Heart right ventricle (tissue), 16 donors: ENCODE data around the gene CAMTA2. TPM values are rescaled to one million over a fixed set of nuclear protein-coding genes. Genes with fewer than 3 reads are reported as not detected.

ENCODE experiments used
- ATAC-seq, 8 donors: fragments of 200-7000 bp; cut with Tn5 transposase; one replicate each; pipeline ENCODE4 v1.9.1; 2020; ENCODE audit warnings: mild to moderate bottlenecking in 8 of 8, moderate library complexity in 8 of 8, moderate number of reproducible peaks in 1 of 8
- DNase-seq, 2 donors: peaks; one replicate each; pipeline ENCODE4 v3.0.0-alpha.2; 2020
- H3K27ac ChIP-seq, 10 donors: fragments of 200-600 bp; sonication (generic) in 2 of 10; one replicate each; pipeline versions ENCODE4 v1.5.0 to v1.8.0; 2020 to 2022; ENCODE audit warnings: mild to moderate bottlenecking in 3 of 10
- H3K27me3 ChIP-seq, 7 donors: fragments of 200-600 bp; one replicate each; pipeline ENCODE4 v1.8.0; 2021 to 2022; ENCODE audit warnings: mild to moderate bottlenecking in 2 of 7
- H3K36me3 ChIP-seq, 9 donors: fragments of 200-600 bp; sonication (generic) in 1 of 9; one replicate each; pipeline versions ENCODE4 v1.5.0 to v1.8.0; 2020 to 2022; ENCODE audit warnings: mild to moderate bottlenecking in 2 of 9
- H3K4me1 ChIP-seq, 9 donors: fragments of 200-600 bp; sonication (generic) in 1 of 9; one replicate each; pipeline versions ENCODE4 v1.5.0 to v1.8.0; 2020 to 2022; ENCODE audit warnings: mild to moderate bottlenecking in 4 of 9
- H3K4me3 ChIP-seq, 10 donors: fragments of 200-600 bp; sonication (generic) in 2 of 10; one replicate each; pipeline versions ENCODE4 v1.5.0 to v1.8.0; 2020 to 2022; ENCODE audit warnings: mild to moderate bottlenecking in 7 of 10, moderate library complexity in 2 of 10
- H3K9me3 ChIP-seq, 11 donors: fragments of 200-600 bp in 10 of 11; sonication (generic) in 2 of 11; one replicate each; pipeline versions ENCODE4 v1.5.0 to v1.8.0; 2013 to 2022; ENCODE audit warnings: mild to moderate bottlenecking in 2 of 11, control low read depth in 1 of 11, moderate library complexity in 1 of 11
- CTCF ChIP-seq, 9 donors: fragments of 200-600 bp; sonication (generic) in 2 of 9; IDR thresholded peaks; one replicate each; pipeline versions ENCODE4 v1.5.0 to v1.8.0; 2021 to 2022; ENCODE audit warnings: antibody characterized with exemption in 9 of 9, mild to moderate bottlenecking in 5 of 9, moderate library complexity in 1 of 9
- WGBS, 2 donors: extraction: QIAGEN DNeasy Blood & Tissue Kit; methylation state at CpG; one replicate each; pipeline ENCODE4 v1.1.7; 2013; ENCODE audit warnings: inconsistent platforms in 1 of 2; 5-methylcytosine and 5-hydroxymethylcytosine counted together
- intact Hi-C, 10 donors: fragments of 100-400 bp; cut with DNase I; formaldehyde crosslinking; loops; one replicate each; pipeline versions ENCODE4 v1.11.1 to v1.14.2; 2022
- polyA plus RNA-seq, 2 donors: library from polyadenylated mRNA; stranded (reverse); fragments of 200-250 nt; gene quantifications; one replicate each; pipeline ENCODE4 v1.2.3, GENCODE V29; 2013
- total RNA-seq, 10 donors: library from RNA; stranded (reverse); fragmentation: NEBNext Ultra II Directional in 3 of 10; extraction: Animal tissue kit (Norgen Biotek cat#: 25700) in 3 of 10; gene quantifications; one replicate each; pipeline versions ENCODE4 v1.2.1 to v1.2.4, GENCODE V29; 2021 to 2023
- donor health status: Arrhythmogenic right ventricular cardiomyopathy.
- donor health status: ischemic (EF 13 %, LVEDD 7.1; RV severe dilation, severe dysfunction).
- donor health status: healthy with polysubstance abuse.
- donor health status: DM: no; HTN: yes; CAD: no.
- donor health status: DM: no; HTN: no; CAD: no.
- donor health status: ischemic (EF 25% LVEDD 6.9; RV normal size, moderate dysfunction).
- donor health status: ischemic (EF 25% LVEDD 5.7; RV mildly dilated, moderate dysfunction).
- donor health status: healthy.
- donor health status: DM: yes; HTN: yes; CAD: no.
- donor health status: Ischemic cardiomyopathy.
- donor health status: ischemic (EF 35%, LVEDD 5.7; RV mildly dilated, moderate dysfunction).
- donor health status: nonischemic (EF 11% LVEDD 7.7; RV severe dilation, severe dysfunction).
- donor health status: DM: yes; HTN: yes; CAD: no.
- donor health status: PGD.
- donor health status: ischemic (EF 29% LVEDD 5.4; RV normal size, mild dysfunction).
- donor health status: nonischemic (EF 23%, LVEDD 6.1; RV moderate dilation, normal function).

Gene CAMTA2
- total and polyA plus RNA-seq, 12 donors = 26.0 to 74.3 (median 34.3) TPM

GRCh38 chr17:4965311-4965986 lies 22.0 kb downstream of the CAMTA2 start:
- intact Hi-C loops = loop anchor here in 2 of 10 donors (5.0 kb wide), 1 partner anchor 58 kb away; no protein-coding TSS in a partner anchor
- ATAC-seq (no peak), DNase-seq (no peak)
- H3K4me3 ChIP-seq = peak overlapping the region in 1 of 10 donors; percentile 69
- peak overlapping the region in 6 of 10 donors; percentile 90 to 97 (median 96) for H3K27ac ChIP-seq
- whole genome bisulfite sequencing, 2 donors = 97 to 98% methylated on average over 15 of the region's 15 CpGs
- no peaks in the 10 kb centered on the region for H3K27me3 ChIP-seq
- peaks cover 0 to 48% (median 15%) of the 10 kb centered on the region in 9 donors for H3K36me3 ChIP-seq
- peaks cover 11 to 44% (median 34%) of the 10 kb centered on the region in 9 donors for H3K4me1 ChIP-seq
- no peaks in the 10 kb centered on the region for H3K9me3 ChIP-seq
- no peak for TF ChIP-seq CTCF (IDR thresholded peaks at IDR 0.05)

- Histone ChIP-seq H3K4me3 (no peak overlapping the region), H3K9me3 (no peaks in the 10 kb centered on the region), H3K36me3 (peaks cover 0 to 57% (median 18%) of the 10 kb centered on the region in 9 donors), H3K27me3 (no peaks in the 10 kb centered on the region), H3K4me1 (peaks cover 0 to 28% (median 2%) of the 10 kb centered on the region in 9 donors), H3K27ac (no peak overlapping the region)
- 84 to 85% methylated on average over 9 of the region's 9 CpGs for WGBS, 2 donors
- ATAC-seq (no peak), DNase-seq (no peak)
- TF ChIP-seq CTCF (IDR thresholded peaks at IDR 0.05) = no peak
- intact Hi-C loops = no loop called here
Measured at GRCh38 chr17:4960279-4960922, 27.1 kb downstream of the CAMTA2 start.

GRCh38 chr17:4959261-4959965 lies 28.1 kb downstream of the CAMTA2 start:
- ATAC-seq = peak in 1 of 8 donors; percentile 24
- WGBS, 2 donors = 83 to 91% methylated on average over 18 of the region's 18 CpGs
- intact Hi-C loops = no loop called here
- H3K36me3 ChIP-seq = peaks cover 0 to 57% (median 22%) of the 10 kb centered on the region in 9 donors
- H3K4me1 ChIP-seq = peaks cover 0 to 26% (median 0%) of the 10 kb centered on the region in 9 donors
- no peak overlapping the region for H3K4me3 ChIP-seq
- H3K9me3 ChIP-seq = no peaks in the 10 kb centered on the region
- H3K27me3 ChIP-seq = no peaks in the 10 kb centered on the region
- DNase-seq = no peak
- no peak for TF ChIP-seq CTCF (IDR thresholded peaks at IDR 0.05)
- H3K27ac ChIP-seq = no peak overlapping the region

GRCh38 chr17:4958102-4958501 lies 29.4 kb downstream of the CAMTA2 start:
- Histone ChIP-seq H3K27ac (peak overlapping the region in 2 of 10 donors; percentile 6 to 41), H3K9me3 (no peaks in the 10 kb centered on the region), H3K4me1 (peaks cover 0 to 34% (median 0%) of the 10 kb centered on the region in 9 donors), H3K4me3 (no peak overlapping the region), H3K36me3 (peaks cover 0 to 55% (median 22%) of the 10 kb centered on the region in 9 donors), H3K27me3 (no peaks in the 10 kb centered on the region)
- intact Hi-C loops = no loop called here
- TF ChIP-seq CTCF (IDR thresholded peaks at IDR 0.05) = no peak
- peak in 3 of 8 donors; percentile 18 to 46 (median 34) for ATAC-seq
- no peak for DNase-seq
- WGBS, 2 donors = 53 to 69% methylated on average over 3 of the region's 3 CpGs
